NT2/D1 (cell line): ENCODE results near the gene NPAS3.

Source experiments
- SUZ12 ChIP-seq: IDR thresholded peaks from 2 replicates; pipeline ENCODE4 v1.6.1; 2011; ENCODE audit not compliant: insufficient read length, insufficient read depth; ENCODE audit errors: extremely low read depth
- YY1 ChIP-seq: IDR thresholded peaks from 2 replicates; pipeline ENCODE4 v1.6.1; 2011; ENCODE audit not compliant: insufficient read length, insufficient read depth
- ZNF274 ChIP-seq: IDR thresholded peaks from 2 replicates; pipeline ENCODE4 v1.6.1; 2011; ENCODE audit warnings: mild to moderate bottlenecking, low read depth, low read length

DNA sequence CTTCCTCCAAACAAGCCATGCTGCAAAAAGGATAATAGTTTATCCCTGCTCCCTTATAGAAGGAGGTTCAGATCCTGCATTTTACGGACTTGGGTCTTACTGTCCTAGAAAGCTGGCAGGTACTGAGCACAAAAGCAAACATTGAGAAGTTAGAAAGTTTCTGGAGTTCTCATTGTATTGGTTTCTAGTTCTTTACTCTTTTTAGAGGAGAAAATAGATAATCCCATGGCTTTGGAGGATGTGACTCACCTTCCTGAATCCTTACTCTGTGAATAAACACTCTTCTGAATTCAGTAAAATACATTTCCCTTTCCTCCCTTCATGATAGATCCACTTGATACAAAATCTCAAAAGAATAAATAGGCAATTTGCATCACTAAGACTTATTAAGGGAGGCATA, 188.9 kb downstream of the NPAS3 start:
- TF ChIP-seq SUZ12 = no peak
- TF ChIP-seq YY1 = no peak
- TF ChIP-seq ZNF274 = no peak
